Endothelial cell of umbilical vein (primary cell): Measurements from ENCODE around the gene PRR36. TPM values are rescaled to one million over a fixed set of nuclear protein-coding genes. Genes with fewer than 3 reads are reported as not detected.

Experiments used
- BruUV-seq: library from RNA; stranded (reverse); fragments of 400-500 nt; replicated peaks from 2 replicates; lab custom pipeline; 2021; lab: Mats Ljungman, UMichigan
- CTCF ChIA-PET: fragments of 300-600, 350-600 bp; sonication (Branson Sonifier 250); formaldehyde crosslinking; loops from one replicate; lab custom pipeline; 2021; ENCODE audit warnings: antibody characterized with exemption, inconsistent platforms; lab: Charles Lee
- POLR2A ChIA-PET: fragments of 300-600, 350-600 bp; sonication (Branson Sonifier 250); formaldehyde crosslinking; loops from one replicate; lab custom pipeline; 2021; ENCODE audit warnings: antibody characterized with exemption, inconsistent platforms; lab: Charles Lee
- DNase-seq: peaks from one replicate; pipeline ENCODE4 v3.0.0-alpha.2; 2011; ENCODE audit warnings: low read depth, low spot score
- FAIRE-seq: peaks from 2 replicates; lab custom pipeline; 2011; peaks lifted over from hg19 to GRCh38; lab: Jason Lieb, UNC
- H2AFZ ChIP-seq: 2 replicates; pipeline ENCODE4 v1.6.0; 2012; ENCODE audit warnings: low read depth, low read length, control low read depth, inconsistent platforms
- H3K27ac ChIP-seq: 2 replicates; pipeline ENCODE4 v1.5.1; 2011; ENCODE audit warnings: low read depth, mild to moderate bottlenecking, control low read depth, low read length, moderate library complexity; ENCODE audit not compliant: insufficient read depth
- H3K27me3 ChIP-seq, 2 experiments: 2 replicates each; pipeline versions ENCODE4 v1.6.0 to v1.6.1; 2011; ENCODE audit warnings: low read length in 2 of 2, mixed read lengths in 1 of 2; ENCODE audit not compliant: control insufficient read depth in 2 of 2, insufficient read depth in 2 of 2
- H3K36me3 ChIP-seq, 2 experiments: 2 replicates in 1 of 2; 3 replicates in 1 of 2; pipeline ENCODE4 v1.5.1; 2011; ENCODE audit warnings: low read length in 2 of 2, mild to moderate bottlenecking in 1 of 2, moderate library complexity in 1 of 2; ENCODE audit not compliant: control insufficient read depth in 2 of 2, insufficient read depth in 2 of 2; ENCODE audit errors: extremely low read depth in 1 of 2
- H3K4me1 ChIP-seq: 3 replicates; pipeline ENCODE4 v1.5.1; 2011; ENCODE audit warnings: mild to moderate bottlenecking, low read length; ENCODE audit not compliant: control insufficient read depth, insufficient read depth; ENCODE audit errors: extremely low read depth
- H3K4me2 ChIP-seq: 2 replicates; pipeline ENCODE4 v1.6.1; 2011; ENCODE audit warnings: low read length, control low read depth, mixed read lengths; ENCODE audit not compliant: insufficient read depth
- H3K4me3 ChIP-seq, 3 experiments: fragments of 200-600 bp in 1 of 3; sonication (generic), shearing (Covaris generic) in 1 of 3; replicated peaks in 1 of 3; 2 replicates each; pipeline ENCODE4 v1.5.1; 2011 to 2016; ENCODE audit warnings: control low read depth in 3 of 3, low read length in 3 of 3, mild to moderate bottlenecking in 2 of 3, inconsistent platforms in 1 of 3, low read depth in 1 of 3, moderate library complexity in 1 of 3; ENCODE audit not compliant: insufficient read depth in 1 of 3
- H3K79me2 ChIP-seq: 2 replicates; pipeline ENCODE4 v1.6.0; 2012; ENCODE audit warnings: low read length, inconsistent platforms; ENCODE audit not compliant: control insufficient read depth, insufficient read depth
- H3K9ac ChIP-seq: replicated peaks from 2 replicates; pipeline ENCODE3; 2011; ENCODE audit warnings: low read length, control low read depth; ENCODE audit not compliant: insufficient read depth; ENCODE audit errors: extremely low read depth
- H3K9me1 ChIP-seq: replicated peaks from 3 replicates; pipeline ENCODE4 v1.6.0; 2011; ENCODE audit warnings: mild to moderate bottlenecking, low read length; ENCODE audit not compliant: control insufficient read depth, insufficient read depth; ENCODE audit errors: extremely low read depth
- H3K9me3 ChIP-seq: replicated peaks from 2 replicates; pipeline ENCODE4 v1.5.1; 2012; ENCODE audit warnings: low read length, inconsistent platforms; ENCODE audit not compliant: control insufficient read depth, insufficient read depth
- H4K20me1 ChIP-seq: replicated peaks from 2 replicates; pipeline ENCODE3; 2011; ENCODE audit warnings: mild to moderate bottlenecking, low read length; ENCODE audit not compliant: control insufficient read depth, insufficient read depth; ENCODE audit errors: extremely low read depth
- CTCF ChIP-seq, 2 donors: IDR thresholded peaks; 1 replicate in 1 of 2; 2 replicates in 1 of 2; pipeline ENCODE4 v1.5.1; 2011; ENCODE audit warnings: low read length in 2 of 2, mild to moderate bottlenecking in 2 of 2, moderate library complexity in 2 of 2, control low read depth in 1 of 2, inconsistent platforms in 1 of 2, low read depth in 1 of 2; ENCODE audit not compliant: insufficient read depth in 1 of 2; ENCODE audit errors: extremely low read depth in 1 of 2
- EZH2 ChIP-seq: IDR thresholded peaks from 2 replicates; pipeline ENCODE4 v1.6.1; 2012; ENCODE audit warnings: borderline replicate concordance, low read depth, mild to moderate bottlenecking, moderate library complexity, low read length, inconsistent platforms; ENCODE audit not compliant: severe bottlenecking
- FOS ChIP-seq: IDR thresholded peaks from 2 replicates; pipeline ENCODE4 v1.6.1; 2011; ENCODE audit warnings: mild to moderate bottlenecking, low read length, moderate library complexity, borderline replicate concordance; ENCODE audit not compliant: insufficient read depth
- GATA2 ChIP-seq: IDR thresholded peaks from 2 replicates; pipeline ENCODE4 v1.7.0; 2011; ENCODE audit warnings: low read depth, mild to moderate bottlenecking, moderate library complexity, mixed read lengths, low read length; ENCODE audit not compliant: insufficient read length, insufficient read depth
- JUN ChIP-seq: IDR thresholded peaks from 2 replicates; pipeline ENCODE4 v1.6.1; 2011; ENCODE audit warnings: borderline replicate concordance, low read depth; ENCODE audit not compliant: insufficient read length, insufficient read depth
- MAX ChIP-seq: IDR thresholded peaks from 2 replicates; pipeline ENCODE4 v1.6.1; 2011; ENCODE audit not compliant: insufficient read depth, insufficient read length
- MYC ChIP-seq: IDR thresholded peaks from one replicate; pipeline ENCODE4 v1.6.1; 2011; ENCODE audit warnings: mild to moderate bottlenecking, low read depth, low read length
- POLR2A ChIP-seq: IDR thresholded peaks from 2 replicates; pipeline ENCODE4 v1.6.1; 2012; ENCODE audit warnings: low read depth, mild to moderate bottlenecking, control low read depth, low read length
- POLR2AphosphoS5 ChIP-seq: IDR thresholded peaks from 2 replicates; pipeline ENCODE4 v1.6.1; 2012; ENCODE audit warnings: low read depth, mild to moderate bottlenecking, control low read depth, low read length, moderate library complexity; ENCODE audit not compliant: insufficient read depth
- dilution Hi-C: fragments of 300-500 bp; cut with MboI; formaldehyde crosslinking; loops from one replicate; pipeline ENCODE4 v1.15.0; 2019; ENCODE audit warnings: low sequenced_read_pairs; ENCODE audit not compliant: extremely low pct_ligation_motif_present
- intact Hi-C: fragments of 100-400 bp; cut with micrococcal nuclease; formaldehyde crosslinking; loops from one replicate; pipeline ENCODE4 v1.10.0; 2022
- polyA plus RNA-seq, 4 experiments: library from polyadenylated mRNA; depleted of rRNA in 3 of 4; stranded (reverse) in 3 of 4; unstranded in 1 of 4; fragments of >200 nt; gene quantifications; 2 replicates each; pipeline versions ENCODE4 v1.2.1 to v1.2.3, GENCODE V29; 2011 to 2012; ENCODE audit warnings: missing spikeins in 1 of 4
- total RNA-seq: library from RNA; stranded (reverse); gene quantifications from 2 replicates; pipeline ENCODE4 v1.2.3, GENCODE V29; 2021

Gene PRR36
- total and polyA plus RNA-seq, 2 donors (not counting 3 experiments of a cell fraction or from before 2014, with no cell fraction given): not detected

GRCh38 chr19:7923295-7924191 lies 49.4 kb upstream of the PRR36 start:
- peaks cover 25% of the 10 kb centered on the region for H3K4me1 ChIP-seq
- no peaks in the 10 kb centered on the region for H3K9me3 ChIP-seq
- H3K4me2 ChIP-seq: no peak overlapping the region
- peaks cover 0 to 5% of the 10 kb centered on the region in 2 experiments for H3K36me3 ChIP-seq
- ChIA-PET POLR2A (no interaction called here), CTCF (interaction anchor here (1.5 to 5.1 kb wide), 3 partner anchors 20 to 355 kb away, joined by 3 to 34 read pairs (median 5); partner anchors contain the start of genes MAP2K7 and TIMM44)
- FAIRE-seq: no peak
- no TSS peak for BruUV-seq
- dilution Hi-C loops: no loop called here
- no peak for TF ChIP-seq EZH2
- no peak for TF ChIP-seq FOS
- no peak for TF ChIP-seq CTCF (IDR thresholded peaks at IDR 0.05; ENCODE audit: extremely low read depth in 1 of 2, insufficient read depth in 1 of 2, low read depth in 1 of 2, low read length in 2 of 2)
- no peak for TF ChIP-seq POLR2A
- no peak for TF ChIP-seq POLR2AphosphoS5
- TF ChIP-seq JUN: no peak
- TF ChIP-seq MAX: no peak
- no peak for TF ChIP-seq MYC
- TF ChIP-seq GATA2: no peak
- H3K4me3 ChIP-seq: no peak overlapping the region
- H3K27me3 ChIP-seq: peaks cover 2% of the 10 kb centered on the region in 2 experiments
- H4K20me1 ChIP-seq: no peaks in the 10 kb centered on the region
- no peak for DNase-seq
- H3K27ac ChIP-seq: no peak overlapping the region
- no peaks in the 10 kb centered on the region for H3K9me1 ChIP-seq
- intact Hi-C loops: loop anchor here (5.0 kb wide), 1 partner anchor 241 kb away; the partner anchor contains the start of gene TRAPPC5
- H3K9ac ChIP-seq: no peak overlapping the region
- no peaks in the 10 kb centered on the region for H3K79me2 ChIP-seq
- no peak overlapping the region for H2AFZ ChIP-seq
